OCI-M2 (cell line): Measurements from ENCODE around the gene TAAR5.
"Not testable (repeated sequence)": the region's sequence is repeated elsewhere in the genome, so short reads cannot be mapped to it uniquely, and the experiment has no call there.

ENCODE experiments used
- DNase-seq: peaks from one replicate; lab custom pipeline; 2025; ENCODE audit not compliant: unreplicated experiment; lab: John Stamatoyannopoulos, UW

The TAAR5 gene

GRCh38 chr6:132589454-132589853 is at the start of gene TAAR5:
Gene TAAR5 (minus strand): TSS chr6:132589741. CDS start chr6:132589686, 55 bp downstream.
- no peak for DNase-seq

GRCh38 chr6:132637135-132637534 is 47.6 kb upstream of the TAAR5 start:
- not testable (repeated sequence) for DNase-seq

GRCh38 chr6:132635906-132636305 is 46.4 kb upstream of the TAAR5 start:
- not testable (repeated sequence) for DNase-seq

- DNase-seq: not testable (repeated sequence)
Measured at GRCh38 chr6:132635288-132635687, 45.7 kb upstream of the TAAR5 start.

GRCh38 chr6:132634796-132635195 is 45.3 kb upstream of the TAAR5 start:
- DNase-seq: no peak

GRCh38 chr6:132633362-132633761 is 43.8 kb upstream of the TAAR5 start:
- no peak for DNase-seq

GRCh38 chr6:132624175-132624574 is 34.6 kb upstream of the TAAR5 start, which contains the start of gene TAAR2:
Gene TAAR2 (minus strand): TSS chr6:132624275. CDS start chr6:132624275, 0 bp downstream.
- no peak for DNase-seq

- no peak for DNase-seq
Measured at GRCh38 chr6:132623106-132623845, 33.7 kb upstream of the TAAR5 start.

GRCh38 chr6:132616677-132617076 is 27.1 kb upstream of the TAAR5 start:
- no peak for DNase-seq

- no peak for DNase-seq
Measured at GRCh38 chr6:132614554-132614953, 25.0 kb upstream of the TAAR5 start.

GRCh38 chr6:132612449-132613108 is 23.0 kb upstream of the TAAR5 start:
- no peak for DNase-seq

- no peak for DNase-seq
Measured at GRCh38 chr6:132611616-132612015, 22.1 kb upstream of the TAAR5 start.

GRCh38 chr6:132607544-132608233 is 18.1 kb upstream of the TAAR5 start:
- no peak for DNase-seq

GRCh38 chr6:132604635-132605152 is 15.2 kb upstream of the TAAR5 start:
- no peak for DNase-seq

- DNase-seq: not testable (repeated sequence)
Measured at GRCh38 chr6:132600900-132601299, 11.4 kb upstream of the TAAR5 start.

GRCh38 chr6:132598473-132598872 is 8.9 kb upstream of the TAAR5 start:
- no peak for DNase-seq

- no peak for DNase-seq
Measured at GRCh38 chr6:132596201-132596600, 6.7 kb upstream of the TAAR5 start.

GRCh38 chr6:132592855-132593254 is 3.3 kb upstream of the TAAR5 start:
- DNase-seq: no peak

- no peak for DNase-seq
Measured at GRCh38 chr6:132590362-132590761, 821 bp upstream of the TAAR5 start.

GRCh38 chr6:132587424-132587823 is 2.1 kb downstream of the TAAR5 start:
- DNase-seq: no peak

GRCh38 chr6:132584698-132585097 is 4.8 kb downstream of the TAAR5 start:
- DNase-seq: no peak

GRCh38 chr6:132571774-132572173 is 17.8 kb downstream of the TAAR5 start:
- no peak for DNase-seq
